PC-9 (cell line): ENCODE measurements around the gene RNF220.

Experiments used
- EZH2 ChIP-seq: fragments of 200-600 bp; sonication (generic); IDR thresholded peaks from 2 replicates; pipeline ENCODE4 v1.8.0; 2017; ENCODE audit warnings: antibody characterized with exemption, low read depth
- TF ChIP-seq, protein P1 (sequence below): fragments of 200-600 bp; sonication (generic); conservative IDR thresholded peaks from 2 replicates; pipeline ENCODE4 v1.6.1; 2017; ENCODE audit warnings: mixed run types, antibody characterized with exemption, mild to moderate bottlenecking, moderate library complexity

- TF ChIP-seq, protein P1, sequence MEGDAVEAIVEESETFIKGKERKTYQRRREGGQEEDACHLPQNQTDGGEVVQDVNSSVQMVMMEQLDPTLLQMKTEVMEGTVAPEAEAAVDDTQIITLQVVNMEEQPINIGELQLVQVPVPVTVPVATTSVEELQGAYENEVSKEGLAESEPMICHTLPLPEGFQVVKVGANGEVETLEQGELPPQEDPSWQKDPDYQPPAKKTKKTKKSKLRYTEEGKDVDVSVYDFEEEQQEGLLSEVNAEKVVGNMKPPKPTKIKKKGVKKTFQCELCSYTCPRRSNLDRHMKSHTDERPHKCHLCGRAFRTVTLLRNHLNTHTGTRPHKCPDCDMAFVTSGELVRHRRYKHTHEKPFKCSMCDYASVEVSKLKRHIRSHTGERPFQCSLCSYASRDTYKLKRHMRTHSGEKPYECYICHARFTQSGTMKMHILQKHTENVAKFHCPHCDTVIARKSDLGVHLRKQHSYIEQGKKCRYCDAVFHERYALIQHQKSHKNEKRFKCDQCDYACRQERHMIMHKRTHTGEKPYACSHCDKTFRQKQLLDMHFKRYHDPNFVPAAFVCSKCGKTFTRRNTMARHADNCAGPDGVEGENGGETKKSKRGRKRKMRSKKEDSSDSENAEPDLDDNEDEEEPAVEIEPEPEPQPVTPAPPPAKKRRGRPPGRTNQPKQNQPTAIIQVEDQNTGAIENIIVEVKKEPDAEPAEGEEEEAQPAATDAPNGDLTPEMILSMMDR, result no peak
- TF ChIP-seq EZH2, result no peak
These were observed 296.1 kb downstream of the RNF220 start for GRCh38 chr1:44701141-44701573.
